ENCODE results near the gene BAX.

- TF ChIP-seq, protein P1, sequence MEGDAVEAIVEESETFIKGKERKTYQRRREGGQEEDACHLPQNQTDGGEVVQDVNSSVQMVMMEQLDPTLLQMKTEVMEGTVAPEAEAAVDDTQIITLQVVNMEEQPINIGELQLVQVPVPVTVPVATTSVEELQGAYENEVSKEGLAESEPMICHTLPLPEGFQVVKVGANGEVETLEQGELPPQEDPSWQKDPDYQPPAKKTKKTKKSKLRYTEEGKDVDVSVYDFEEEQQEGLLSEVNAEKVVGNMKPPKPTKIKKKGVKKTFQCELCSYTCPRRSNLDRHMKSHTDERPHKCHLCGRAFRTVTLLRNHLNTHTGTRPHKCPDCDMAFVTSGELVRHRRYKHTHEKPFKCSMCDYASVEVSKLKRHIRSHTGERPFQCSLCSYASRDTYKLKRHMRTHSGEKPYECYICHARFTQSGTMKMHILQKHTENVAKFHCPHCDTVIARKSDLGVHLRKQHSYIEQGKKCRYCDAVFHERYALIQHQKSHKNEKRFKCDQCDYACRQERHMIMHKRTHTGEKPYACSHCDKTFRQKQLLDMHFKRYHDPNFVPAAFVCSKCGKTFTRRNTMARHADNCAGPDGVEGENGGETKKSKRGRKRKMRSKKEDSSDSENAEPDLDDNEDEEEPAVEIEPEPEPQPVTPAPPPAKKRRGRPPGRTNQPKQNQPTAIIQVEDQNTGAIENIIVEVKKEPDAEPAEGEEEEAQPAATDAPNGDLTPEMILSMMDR (IDR thresholded peaks at IDR 0.05), result no peak
- TF ChIP-seq POLR2A (IDR thresholded peaks at IDR 0.05), result no peak
These were observed 1.5 kb upstream of the BAX start for GRCh38 chr19:48953141-48953540.
